ENCODE results near the gene PTPN20. TPM values are rescaled to one million over a fixed set of nuclear protein-coding genes. Genes with fewer than 3 reads are reported as not detected.
"Not testable (repeated sequence)": the region's sequence is repeated elsewhere in the genome, so short reads cannot be mapped to it uniquely, and the experiment has no call there.

PTPN20 gene, protein sequence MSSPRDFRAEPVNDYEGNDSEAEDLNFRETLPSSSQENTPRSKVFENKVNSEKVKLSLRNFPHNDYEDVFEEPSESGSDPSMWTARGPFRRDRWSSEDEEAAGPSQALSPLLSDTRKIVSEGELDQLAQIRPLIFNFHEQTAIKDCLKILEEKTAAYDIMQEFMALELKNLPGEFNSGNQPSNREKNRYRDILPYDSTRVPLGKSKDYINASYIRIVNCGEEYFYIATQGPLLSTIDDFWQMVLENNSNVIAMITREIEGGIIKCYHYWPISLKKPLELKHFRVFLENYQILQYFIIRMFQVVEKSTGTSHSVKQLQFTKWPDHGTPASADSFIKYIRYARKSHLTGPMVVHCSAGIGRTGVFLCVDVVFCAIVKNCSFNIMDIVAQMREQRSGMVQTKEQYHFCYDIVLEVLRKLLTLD
- polyA plus RNA-seq (2013), result 0.87 TPM

DNA sequence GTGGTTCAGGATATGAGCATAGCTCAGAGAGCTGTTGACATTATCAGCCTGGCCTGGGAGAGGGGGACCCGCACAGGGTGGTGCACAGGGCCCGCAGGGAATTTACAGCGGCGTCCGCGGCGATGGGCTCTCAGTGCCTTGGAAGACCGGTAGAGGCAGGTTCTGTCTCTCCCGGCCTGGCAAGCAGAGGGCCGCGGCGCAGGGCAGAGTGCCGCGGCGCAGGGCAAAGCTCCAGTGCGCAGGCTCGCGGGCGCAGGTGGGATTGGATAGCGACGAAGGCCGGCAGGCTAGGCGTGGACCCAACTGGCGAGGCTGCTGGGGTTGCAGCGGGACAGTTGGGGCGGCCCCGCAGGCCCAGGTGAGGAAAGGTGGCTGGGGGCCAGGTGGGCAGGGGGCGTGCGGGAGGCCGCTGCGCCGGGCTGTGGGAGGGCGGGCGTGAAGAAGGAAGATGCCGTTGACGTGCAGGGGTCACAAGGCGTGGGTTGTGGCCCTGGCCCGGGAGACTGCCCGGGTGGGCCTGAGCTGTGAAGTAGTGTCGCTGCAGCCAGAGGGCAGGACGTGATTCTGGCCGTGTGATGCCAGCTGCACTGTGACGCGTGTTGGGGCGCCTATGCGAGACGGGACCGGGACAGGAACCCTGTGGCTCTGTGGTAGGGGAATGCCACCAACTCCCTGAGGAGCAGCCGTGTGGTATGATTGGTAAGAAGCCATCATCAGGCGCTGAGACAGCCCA is at the start of gene PTPN20:
Gene PTPN20 (plus strand): TSS at position 285 of the 733 bp plus-strand sequence. CDS start 21,072 bp downstream, outside the sequence.
- POLR2A ChIA-PET; H3K27ac ChIP-seq (ENCODE audit: insufficient read depth in 1 of 2, low read depth in 1 of 2, low read length in 2 of 2, poor library complexity in 1 of 2, severe bottlenecking in 2 of 2); H3K27me3 ChIP-seq (replicated peaks in 2 of 5; ENCODE audit: control insufficient read depth in 4 of 5, insufficient read depth in 5 of 5, low read length in 4 of 5); H3K9me3 ChIP-seq (ENCODE audit: control extremely low read depth in 1 of 5, control insufficient read depth in 4 of 5, insufficient read depth in 2 of 5, low read depth in 1 of 5, low read length in 4 of 5); H3K36me3 ChIP-seq (ENCODE audit: control insufficient read depth in 4 of 4, insufficient read depth in 4 of 4, low read length in 3 of 4); H3K4me1 ChIP-seq (ENCODE audit: control extremely low read depth in 1 of 4, control insufficient read depth in 4 of 4, insufficient read depth in 4 of 4, low read length in 3 of 4); CTCF ChIA-PET: not testable (repeated sequence)
- peak in 1 of 3 donors; percentile 2 for DNase-seq
- peak within 1 kb of the TSS in 1 of 7 experiments; percentile 42 for H3K4me3 ChIP-seq (ENCODE audit: control insufficient read depth in 1 of 7, extremely low read depth in 1 of 7, insufficient read depth in 4 of 7, low read depth in 2 of 7, low read length in 6 of 7)
- WGBS (ENCODE audit: insufficient coverage), result 33% methylated on average over 12 of the region's 50 CpGs

DNA sequence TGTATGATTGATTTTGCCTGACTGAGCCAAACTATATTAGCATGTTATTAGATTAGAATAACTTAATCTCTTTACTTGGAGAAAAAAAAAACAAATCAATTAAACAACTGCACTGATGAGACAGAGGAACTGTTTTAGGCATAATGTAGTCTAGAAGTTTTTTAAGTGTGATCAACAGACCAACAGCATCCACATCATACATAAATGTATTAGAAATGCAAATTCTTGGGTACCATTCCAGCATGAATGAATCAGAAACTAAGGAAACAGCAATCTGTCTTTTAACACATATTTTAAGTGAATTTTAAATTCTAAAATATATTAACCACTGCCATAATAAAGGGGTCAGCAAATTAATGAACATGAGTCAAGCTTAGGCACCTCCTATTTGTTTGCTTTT is 41.5 kb upstream of the PTPN20 start:
- H3K9me3 ChIP-seq (ENCODE audit: control extremely low read depth in 1 of 5, control insufficient read depth in 4 of 5, insufficient read depth in 2 of 5, low read depth in 1 of 5, low read length in 4 of 5); H3K27me3 ChIP-seq (replicated peaks in 2 of 5; ENCODE audit: control insufficient read depth in 4 of 5, insufficient read depth in 5 of 5, low read length in 4 of 5); H3K27ac ChIP-seq (ENCODE audit: insufficient read depth in 1 of 2, low read depth in 1 of 2, low read length in 2 of 2, poor library complexity in 1 of 2, severe bottlenecking in 2 of 2); H3K4me1 ChIP-seq (ENCODE audit: control extremely low read depth in 1 of 4, control insufficient read depth in 4 of 4, insufficient read depth in 4 of 4, low read length in 3 of 4); DNase-seq; CTCF ChIA-PET; H3K4me3 ChIP-seq (ENCODE audit: control insufficient read depth in 1 of 7, extremely low read depth in 1 of 7, insufficient read depth in 4 of 7, low read depth in 2 of 7, low read length in 6 of 7); POLR2A ChIA-PET; H3K36me3 ChIP-seq (ENCODE audit: control insufficient read depth in 4 of 4, insufficient read depth in 4 of 4, low read length in 3 of 4): not testable (repeated sequence)

DNA sequence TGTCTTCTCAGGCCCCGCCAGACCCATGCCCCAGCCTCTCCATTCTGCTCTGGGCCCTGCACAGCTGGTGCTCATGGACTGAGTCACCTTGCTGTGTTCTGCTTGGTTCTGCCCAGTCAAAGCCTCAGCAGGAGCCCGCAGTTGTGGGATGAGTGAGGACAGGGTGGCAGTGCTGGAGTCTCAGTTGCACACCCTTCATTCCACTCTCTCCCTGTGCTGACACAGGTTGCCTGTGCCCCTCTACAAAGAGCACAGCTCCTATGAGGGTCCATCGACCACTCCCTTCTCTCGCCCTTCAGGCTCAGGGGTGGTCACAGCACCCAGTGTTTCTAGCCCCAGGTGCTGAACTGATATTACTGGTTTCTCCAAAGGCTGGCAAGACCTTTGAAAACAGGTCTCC is 39.6 kb upstream of the PTPN20 start:
- H3K4me3 ChIP-seq (ENCODE audit: control insufficient read depth in 1 of 7, extremely low read depth in 1 of 7, insufficient read depth in 4 of 7, low read depth in 2 of 7, low read length in 6 of 7); DNase-seq; H3K27ac ChIP-seq (ENCODE audit: insufficient read depth in 1 of 2, low read depth in 1 of 2, low read length in 2 of 2, poor library complexity in 1 of 2, severe bottlenecking in 2 of 2); H3K27me3 ChIP-seq (replicated peaks in 2 of 5; ENCODE audit: control insufficient read depth in 4 of 5, insufficient read depth in 5 of 5, low read length in 4 of 5); H3K9me3 ChIP-seq (ENCODE audit: control extremely low read depth in 1 of 5, control insufficient read depth in 4 of 5, insufficient read depth in 2 of 5, low read depth in 1 of 5, low read length in 4 of 5); POLR2A ChIA-PET; H3K4me1 ChIP-seq (ENCODE audit: control extremely low read depth in 1 of 4, control insufficient read depth in 4 of 4, insufficient read depth in 4 of 4, low read length in 3 of 4); CTCF ChIA-PET; H3K36me3 ChIP-seq (ENCODE audit: control insufficient read depth in 4 of 4, insufficient read depth in 4 of 4, low read length in 3 of 4): not testable (repeated sequence)
- 93% methylated on average over 2 of the region's 4 CpGs for WGBS (ENCODE audit: insufficient coverage)

DNA sequence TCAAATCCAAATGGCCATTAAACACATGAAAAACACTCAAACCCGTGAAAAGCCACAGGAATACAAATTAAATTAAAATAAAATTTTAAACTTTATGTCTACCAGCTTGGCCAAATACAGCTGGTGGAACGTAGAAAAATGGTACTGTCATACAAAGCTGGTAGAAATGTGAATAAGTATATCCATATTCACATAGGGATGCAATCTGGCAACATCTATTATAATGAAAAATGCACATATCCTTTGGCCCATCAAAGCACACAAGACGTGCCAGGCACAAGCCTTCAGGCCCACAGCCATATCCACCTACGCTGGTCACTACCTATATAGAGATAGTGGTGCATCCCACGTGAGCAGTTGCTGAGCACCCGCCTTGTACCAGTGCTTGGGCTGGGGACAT is 35.9 kb upstream of the PTPN20 start:
- H3K27me3 ChIP-seq (replicated peaks in 2 of 5; ENCODE audit: control insufficient read depth in 4 of 5, insufficient read depth in 5 of 5, low read length in 4 of 5); H3K4me3 ChIP-seq (ENCODE audit: control insufficient read depth in 1 of 7, extremely low read depth in 1 of 7, insufficient read depth in 4 of 7, low read depth in 2 of 7, low read length in 6 of 7); H3K4me1 ChIP-seq (ENCODE audit: control extremely low read depth in 1 of 4, control insufficient read depth in 4 of 4, insufficient read depth in 4 of 4, low read length in 3 of 4); H3K9me3 ChIP-seq (ENCODE audit: control extremely low read depth in 1 of 5, control insufficient read depth in 4 of 5, insufficient read depth in 2 of 5, low read depth in 1 of 5, low read length in 4 of 5); H3K36me3 ChIP-seq (ENCODE audit: control insufficient read depth in 4 of 4, insufficient read depth in 4 of 4, low read length in 3 of 4); POLR2A ChIA-PET; H3K27ac ChIP-seq (ENCODE audit: insufficient read depth in 1 of 2, low read depth in 1 of 2, low read length in 2 of 2, poor library complexity in 1 of 2, severe bottlenecking in 2 of 2); DNase-seq; CTCF ChIA-PET: not testable (repeated sequence)
- no CpG with 5 or more reads among the region's 6 CpGs for WGBS (ENCODE audit: insufficient coverage)

DNA sequence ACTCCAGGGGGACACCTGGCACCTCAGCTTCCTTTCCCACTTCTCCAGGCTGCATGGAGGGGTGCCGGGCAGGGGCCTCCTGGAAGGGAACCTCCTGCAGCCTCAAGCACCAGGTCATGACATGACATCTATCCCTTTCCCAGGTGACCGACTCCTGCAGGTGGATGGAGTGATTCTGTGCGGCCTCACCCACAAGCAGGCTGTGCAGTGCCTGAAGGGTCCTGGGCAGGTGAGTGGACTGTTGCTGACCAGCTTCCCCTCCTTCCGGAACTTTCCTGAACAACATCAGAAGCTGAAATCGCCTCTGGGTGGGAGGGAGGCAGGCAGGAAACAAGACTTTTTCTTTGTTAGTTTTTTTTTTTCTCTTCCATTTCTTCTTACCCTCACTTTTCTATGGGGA is 34.5 kb upstream of the PTPN20 start:
- DNase-seq; H3K36me3 ChIP-seq (ENCODE audit: control insufficient read depth in 4 of 4, insufficient read depth in 4 of 4, low read length in 3 of 4); H3K9me3 ChIP-seq (ENCODE audit: control extremely low read depth in 1 of 5, control insufficient read depth in 4 of 5, insufficient read depth in 2 of 5, low read depth in 1 of 5, low read length in 4 of 5); POLR2A ChIA-PET; H3K27me3 ChIP-seq (replicated peaks in 2 of 5; ENCODE audit: control insufficient read depth in 4 of 5, insufficient read depth in 5 of 5, low read length in 4 of 5); H3K4me1 ChIP-seq (ENCODE audit: control extremely low read depth in 1 of 4, control insufficient read depth in 4 of 4, insufficient read depth in 4 of 4, low read length in 3 of 4); H3K27ac ChIP-seq (ENCODE audit: insufficient read depth in 1 of 2, low read depth in 1 of 2, low read length in 2 of 2, poor library complexity in 1 of 2, severe bottlenecking in 2 of 2); CTCF ChIA-PET; H3K4me3 ChIP-seq (ENCODE audit: control insufficient read depth in 1 of 7, extremely low read depth in 1 of 7, insufficient read depth in 4 of 7, low read depth in 2 of 7, low read length in 6 of 7): not testable (repeated sequence)
- 100% methylated on average over 1 of the region's 5 CpGs for WGBS (ENCODE audit: insufficient coverage)

DNA sequence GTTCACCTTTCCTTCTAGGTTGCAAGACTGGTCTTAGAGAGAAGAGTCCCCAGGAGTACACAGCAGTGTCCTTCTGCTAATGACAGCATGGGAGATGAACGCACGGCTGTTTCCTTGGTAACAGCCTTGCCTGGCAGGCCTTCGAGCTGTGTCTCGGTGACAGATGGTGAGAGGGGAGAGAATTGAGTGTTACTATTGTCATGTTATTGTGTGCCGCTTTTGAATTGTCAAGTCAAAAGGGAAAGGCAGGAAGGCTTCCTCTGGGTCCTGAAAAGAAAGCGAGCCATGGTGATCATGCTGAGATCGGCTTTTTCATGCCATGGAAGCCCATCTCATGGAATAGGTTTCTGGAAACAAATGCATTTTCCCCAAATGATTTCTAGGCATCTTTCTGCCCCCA is 32.5 kb upstream of the PTPN20 start:
- H3K27ac ChIP-seq (ENCODE audit: insufficient read depth in 1 of 2, low read depth in 1 of 2, low read length in 2 of 2, poor library complexity in 1 of 2, severe bottlenecking in 2 of 2); H3K4me3 ChIP-seq (ENCODE audit: control insufficient read depth in 1 of 7, extremely low read depth in 1 of 7, insufficient read depth in 4 of 7, low read depth in 2 of 7, low read length in 6 of 7); H3K36me3 ChIP-seq (ENCODE audit: control insufficient read depth in 4 of 4, insufficient read depth in 4 of 4, low read length in 3 of 4); DNase-seq; H3K4me1 ChIP-seq (ENCODE audit: control extremely low read depth in 1 of 4, control insufficient read depth in 4 of 4, insufficient read depth in 4 of 4, low read length in 3 of 4); CTCF ChIA-PET; H3K9me3 ChIP-seq (ENCODE audit: control extremely low read depth in 1 of 5, control insufficient read depth in 4 of 5, insufficient read depth in 2 of 5, low read depth in 1 of 5, low read length in 4 of 5); H3K27me3 ChIP-seq (replicated peaks in 2 of 5; ENCODE audit: control insufficient read depth in 4 of 5, insufficient read depth in 5 of 5, low read length in 4 of 5); POLR2A ChIA-PET: not testable (repeated sequence)
- WGBS (ENCODE audit: insufficient coverage), result 100% methylated on average over 7 of the region's 7 CpGs

DNA sequence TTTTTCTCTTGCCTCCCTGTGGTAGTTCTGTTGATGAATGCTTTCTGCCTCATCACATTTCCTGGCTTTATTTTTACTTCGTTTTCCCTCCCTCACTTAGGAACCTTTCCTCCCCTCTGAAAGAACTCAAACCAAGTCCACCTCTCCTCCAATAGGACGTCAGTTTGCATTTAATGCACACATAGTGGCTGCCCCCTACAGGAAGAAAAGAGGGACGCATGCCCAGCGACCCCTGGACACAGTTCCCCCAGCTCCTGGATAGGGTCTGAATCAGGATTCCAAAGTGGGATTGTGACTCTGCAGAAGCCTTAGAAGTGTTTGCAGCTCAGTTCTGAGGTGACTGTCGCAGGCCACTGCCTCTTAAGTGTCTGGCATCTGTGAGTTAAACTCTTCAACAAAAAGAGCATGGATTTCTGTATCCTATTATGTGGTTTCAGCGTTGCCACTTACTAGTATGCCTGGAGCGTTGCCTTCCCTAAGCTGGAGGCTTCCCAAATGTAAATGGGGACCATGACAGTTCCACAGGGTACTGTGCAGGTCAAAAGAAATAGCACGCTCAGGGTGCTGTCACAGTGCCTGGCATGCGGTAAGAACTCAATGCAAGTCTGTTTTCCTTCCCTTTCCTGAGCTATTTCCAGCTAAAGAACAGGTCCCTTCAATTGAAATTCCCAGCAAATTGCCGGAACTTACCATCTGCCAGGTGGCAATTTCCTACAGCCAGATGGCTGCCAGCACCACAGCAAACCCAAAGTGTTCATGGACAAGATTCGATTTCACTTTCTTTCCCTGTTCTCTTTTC is 20.2 kb upstream of the PTPN20 start:
- POLR2A ChIA-PET; H3K9me3 ChIP-seq (ENCODE audit: control extremely low read depth in 1 of 5, control insufficient read depth in 4 of 5, insufficient read depth in 2 of 5, low read depth in 1 of 5, low read length in 4 of 5); H3K27me3 ChIP-seq (replicated peaks in 2 of 5; ENCODE audit: control insufficient read depth in 4 of 5, insufficient read depth in 5 of 5, low read length in 4 of 5); H3K27ac ChIP-seq (ENCODE audit: insufficient read depth in 1 of 2, low read depth in 1 of 2, low read length in 2 of 2, poor library complexity in 1 of 2, severe bottlenecking in 2 of 2); DNase-seq; H3K4me1 ChIP-seq (ENCODE audit: control extremely low read depth in 1 of 4, control insufficient read depth in 4 of 4, insufficient read depth in 4 of 4, low read length in 3 of 4); H3K36me3 ChIP-seq (ENCODE audit: control insufficient read depth in 4 of 4, insufficient read depth in 4 of 4, low read length in 3 of 4); H3K4me3 ChIP-seq (ENCODE audit: control insufficient read depth in 1 of 7, extremely low read depth in 1 of 7, insufficient read depth in 4 of 7, low read depth in 2 of 7, low read length in 6 of 7); CTCF ChIA-PET: not testable (repeated sequence)
- no CpG with 5 or more reads among the region's 11 CpGs for WGBS (ENCODE audit: insufficient coverage)
